VCaP (cell line): ENCODE results near the gene CAPN14.

ENCODE experiments used
- H3K27ac ChIP-seq: fragments of 450-650 bp; 2 replicates; pipeline ENCODE4 v1.5.1; 2017
- CTCF ChIP-seq: fragments of 450-650 bp; conservative IDR thresholded peaks from 2 replicates; pipeline ENCODE4 v1.5.1; 2017; ENCODE audit warnings: mild to moderate bottlenecking, moderate library complexity

CAPN14 gene

GRCh38 chr2:31151501-31151900 lies 65.8 kb downstream of the CAPN14 start:
- TF ChIP-seq CTCF, result peak; percentile 46; the same call in 1 of the 2 replicates
- H3K27ac ChIP-seq, result no peak overlapping the region

DNA sequence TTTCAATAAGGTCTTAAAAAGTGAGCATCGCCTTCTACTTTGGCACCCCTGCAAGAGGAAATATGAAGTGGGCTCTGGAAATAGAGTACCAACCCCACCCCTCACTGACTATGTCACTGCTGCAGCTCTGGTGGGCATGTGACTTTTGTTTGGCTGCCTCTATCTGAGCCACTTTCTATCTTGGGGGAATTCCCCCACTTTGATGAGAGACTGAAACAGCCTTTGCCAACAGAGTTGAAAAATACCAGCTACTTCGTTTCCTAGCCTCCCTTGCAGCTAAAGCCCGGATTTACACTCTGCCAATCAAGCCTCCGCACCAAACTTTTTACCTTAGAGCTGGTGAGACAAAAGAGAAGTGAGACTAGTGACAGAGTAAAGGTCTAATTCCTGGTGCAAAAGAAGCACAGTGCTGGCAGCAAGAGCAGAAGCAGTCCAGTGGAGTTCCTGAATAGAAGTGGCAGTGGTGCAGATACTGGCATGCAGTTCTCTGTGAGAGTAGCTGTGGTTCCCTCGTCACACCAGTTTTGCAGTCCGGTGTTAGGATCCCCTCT lies 67.1 kb downstream of the CAPN14 start:
- no peak for TF ChIP-seq CTCF
- no peak overlapping the region for H3K27ac ChIP-seq

DNA sequence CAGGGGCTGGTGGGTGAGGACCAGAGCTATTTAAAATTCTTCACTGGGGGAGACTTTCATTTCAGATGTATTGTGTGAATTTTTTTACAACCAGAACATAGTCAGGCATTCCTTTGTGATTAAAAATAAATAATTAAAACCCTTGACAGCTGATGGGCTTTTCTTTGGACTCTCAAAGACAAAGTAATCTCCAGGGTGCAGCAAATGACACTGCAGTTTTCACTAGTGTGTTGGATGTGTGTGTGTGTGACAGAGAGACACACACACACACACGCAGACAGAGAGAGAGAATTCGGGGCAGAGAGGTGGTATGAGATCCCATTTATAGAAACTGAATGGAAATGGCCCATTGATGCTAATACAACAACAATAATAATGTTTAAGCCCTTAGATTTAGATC lies 68.8 kb downstream of the CAPN14 start:
- no peak for TF ChIP-seq CTCF

DNA sequence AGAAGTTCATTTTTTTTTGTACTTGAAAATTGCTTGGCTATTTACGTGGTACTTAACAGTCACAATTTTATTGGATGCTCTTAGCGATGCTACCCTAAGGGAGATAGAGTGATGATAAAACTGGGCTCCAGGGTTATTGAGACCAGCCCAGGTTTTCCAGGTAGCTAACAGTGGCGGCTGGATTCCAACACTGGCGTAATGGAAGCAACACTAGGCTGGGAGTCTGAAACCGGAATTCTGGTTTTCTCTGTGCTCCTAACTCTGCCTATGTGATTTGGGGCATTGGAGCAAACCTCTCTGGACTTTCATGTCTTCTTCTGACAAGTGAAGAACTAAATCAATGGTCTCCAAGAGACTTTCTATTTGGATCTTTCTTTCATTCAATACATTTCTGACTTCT lies 69.7 kb downstream of the CAPN14 start:
- TF ChIP-seq CTCF, result no peak
- no peak overlapping the region for H3K27ac ChIP-seq

More for the DNA sequence above, 68.8 kb downstream of the CAPN14 start:
- H3K27ac ChIP-seq, result no peak overlapping the region

GRCh38 chr2:31142110-31142509 lies 75.2 kb downstream of the CAPN14 start:
- TF ChIP-seq CTCF, result no peak
- H3K27ac ChIP-seq, result no peak overlapping the region

- H3K27ac ChIP-seq, result no peak overlapping the region
- no peak for TF ChIP-seq CTCF
Measured at GRCh38 chr2:31141443-31142085, 75.8 kb downstream of the CAPN14 start.

DNA sequence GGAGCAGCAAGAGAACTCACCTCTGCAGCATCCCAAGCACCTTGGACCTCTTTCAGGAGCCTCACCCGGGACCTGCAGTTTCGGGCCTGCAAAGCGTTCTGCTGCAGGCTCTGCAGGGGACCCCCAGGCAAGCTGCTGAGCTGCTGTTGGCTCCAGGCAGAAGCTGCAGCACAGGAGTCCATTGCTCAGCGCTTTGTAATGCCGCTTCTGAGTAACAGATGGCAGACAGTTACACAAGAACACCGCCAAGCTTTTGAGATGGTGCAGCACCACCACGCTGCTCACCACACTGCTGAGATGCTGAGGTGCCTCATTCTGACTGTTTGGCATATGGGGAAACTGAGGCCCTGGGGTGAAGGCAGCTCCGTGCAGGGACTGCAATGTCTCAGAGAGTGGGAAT lies 77.2 kb downstream of the CAPN14 start:
- no peak overlapping the region for H3K27ac ChIP-seq
- no peak for TF ChIP-seq CTCF
